Kidney epithelial cell (primary cell): ENCODE results near the gene LSM3. TPM values are rescaled to one million over a fixed set of nuclear protein-coding genes. Genes with fewer than 3 reads are reported as not detected.

ENCODE experiments used
- DNase-seq: peaks from one replicate; pipeline ENCODE4 v3.0.0-alpha.2; 2010; ENCODE audit warnings: low read depth
- H3K27me3 ChIP-seq: 2 replicates; pipeline ENCODE4 v1.6.0; 2011; ENCODE audit warnings: low read length; ENCODE audit not compliant: control insufficient read depth, insufficient read depth
- H3K36me3 ChIP-seq: 2 replicates; pipeline ENCODE4 v1.5.1; 2011; ENCODE audit warnings: low read length; ENCODE audit not compliant: control insufficient read depth, insufficient read depth
- H3K4me3 ChIP-seq: 2 replicates; pipeline ENCODE4 v1.5.1; 2011; ENCODE audit warnings: low read depth, mild to moderate bottlenecking, control low read depth, low read length
- CTCF ChIP-seq: IDR thresholded peaks from 2 replicates; pipeline ENCODE4 v1.5.1; 2011; ENCODE audit warnings: mild to moderate bottlenecking, moderate library complexity, low read length, control low read depth, inconsistent platforms; ENCODE audit not compliant: insufficient read depth, poor library complexity, severe bottlenecking
- total RNA-seq: library from RNA; depleted of rRNA; stranded (reverse); fragments of >200 nt; gene quantifications from 2 replicates; pipeline ENCODE4 v1.2.3, GENCODE V29; 2015

Gene LSM3
- 7.4 and 9.3 TPM in 2 replicates for total RNA-seq

- peak; percentile 93 for DNase-seq
- H3K36me3 ChIP-seq, result no peaks in the 10 kb centered on the region
- no peak for TF ChIP-seq CTCF
- H3K27me3 ChIP-seq, result no peaks in the 10 kb centered on the region
- peak within 1 kb of the TSS; percentile 66 for H3K4me3 ChIP-seq
These were observed at the start of gene LSM3, which contains the start of gene XPC for GRCh38 chr3:14178247-14179113. LSM3 (plus strand) TSS chr3:14178817; CDS start chr3:14178861, 44 bp downstream. XPC (minus strand) TSS chr3:14178601; CDS start chr3:14178568, 33 bp downstream.

DNA sequence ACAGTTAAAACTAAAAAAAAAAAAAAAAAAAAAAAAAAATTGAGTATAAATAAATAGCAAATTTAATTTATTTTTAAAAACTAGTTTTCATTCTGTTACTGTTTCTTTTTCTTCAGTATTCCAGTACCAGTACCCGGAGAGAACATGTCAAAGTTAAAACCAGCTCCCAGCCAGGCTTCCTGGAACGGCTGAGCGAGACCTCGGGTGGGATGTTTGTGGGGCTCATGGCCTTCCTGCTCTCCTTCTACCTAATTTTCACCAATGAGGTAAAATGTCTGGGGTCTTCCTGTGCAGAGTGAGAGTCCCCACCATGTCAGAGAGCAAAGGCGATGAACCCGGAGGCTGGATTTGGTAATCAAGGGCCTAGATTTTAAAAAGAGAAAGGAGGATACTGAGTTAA, 49.3 kb upstream of the LSM3 start:
- H3K36me3 ChIP-seq, result peaks cover 2% of the 10 kb centered on the region

DNA sequence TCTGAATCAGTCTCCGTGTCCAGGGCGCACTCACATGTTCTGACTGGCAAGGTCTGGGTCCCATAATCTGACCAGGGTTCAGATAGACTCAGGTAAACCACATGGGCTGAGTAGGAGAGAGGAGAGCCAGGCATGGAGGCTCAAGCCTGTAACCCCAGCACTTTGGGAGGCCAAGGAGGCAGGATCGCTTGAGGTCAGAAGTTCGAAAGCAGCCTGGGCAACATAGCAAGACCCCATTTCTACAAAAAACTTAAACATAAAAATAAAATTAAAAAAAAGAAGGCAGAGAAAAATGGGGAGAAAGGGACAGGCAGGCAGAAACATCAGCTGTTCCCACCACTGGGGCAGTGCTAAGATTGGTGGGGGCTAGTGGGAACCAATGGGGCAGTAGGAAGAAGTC, 48.4 kb upstream of the LSM3 start:
- no peaks in the 10 kb centered on the region for H3K27me3 ChIP-seq
- H3K4me3 ChIP-seq, result no peak overlapping the region
- peaks cover 2% of the 10 kb centered on the region for H3K36me3 ChIP-seq
- no peak for TF ChIP-seq CTCF
- no peak for DNase-seq

More for the DNA sequence above, 49.3 kb upstream of the LSM3 start:
- no peak overlapping the region for H3K4me3 ChIP-seq
- H3K27me3 ChIP-seq, result no peaks in the 10 kb centered on the region
- TF ChIP-seq CTCF, result no peak
- DNase-seq, result no peak

DNA sequence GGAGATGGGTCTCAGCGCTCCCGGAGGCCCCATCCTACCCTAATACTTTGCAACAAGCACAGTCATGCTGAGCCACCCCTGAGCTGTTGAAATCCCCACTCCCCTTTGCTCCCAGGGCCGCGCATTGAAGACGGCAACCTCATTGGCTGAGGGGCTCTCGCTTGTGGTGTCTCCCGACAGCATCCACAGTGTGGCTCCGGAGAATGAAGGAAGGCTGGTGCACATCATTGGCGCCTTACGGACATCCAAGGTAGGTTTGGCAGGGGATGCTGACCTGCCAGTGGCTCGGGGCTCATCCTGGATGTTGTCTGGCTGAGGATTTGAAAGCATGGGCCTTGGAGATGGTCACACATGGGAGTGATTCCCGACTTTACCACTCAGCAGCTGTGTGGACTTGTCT, 47.9 kb upstream of the LSM3 start:
- Histone ChIP-seq H3K4me3 (no peak overlapping the region), H3K36me3 (peaks cover 2% of the 10 kb centered on the region), H3K27me3 (no peaks in the 10 kb centered on the region)
- DNase-seq, result no peak
- no peak for TF ChIP-seq CTCF

DNA sequence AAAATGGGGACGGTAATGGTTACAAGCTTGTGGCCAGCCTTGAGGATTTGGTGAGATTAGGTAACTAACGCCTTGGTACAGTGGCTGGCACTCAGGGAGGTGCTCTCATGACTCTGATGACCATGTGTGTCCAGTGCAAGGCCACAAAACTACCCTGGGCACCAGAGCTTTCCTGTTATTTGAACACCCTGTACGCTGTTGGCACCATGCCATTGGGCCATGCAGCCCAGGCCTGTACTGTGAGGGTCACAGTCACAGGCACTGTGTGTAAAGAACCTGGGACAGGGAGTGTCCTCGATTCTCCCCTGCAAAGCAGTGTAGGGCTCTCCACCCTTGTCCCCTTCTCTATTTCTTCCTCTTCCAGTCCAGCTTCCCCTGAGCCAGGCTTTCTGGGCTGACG, 47.5 kb upstream of the LSM3 start:
- H3K36me3 ChIP-seq, result peaks cover 2% of the 10 kb centered on the region
- TF ChIP-seq CTCF, result no peak
- H3K4me3 ChIP-seq, result no peak overlapping the region
- no peaks in the 10 kb centered on the region for H3K27me3 ChIP-seq
- DNase-seq, result no peak
